Limb (tissue), 2 donors: ENCODE results near the gene CEP44.

Experiments used
- DNase-seq, 2 donors: peaks; one replicate each; pipeline ENCODE4 v3.0.0-alpha.2; 2016; ENCODE audit errors: extremely low spot score in 2 of 2

CEP44 gene

DNA sequence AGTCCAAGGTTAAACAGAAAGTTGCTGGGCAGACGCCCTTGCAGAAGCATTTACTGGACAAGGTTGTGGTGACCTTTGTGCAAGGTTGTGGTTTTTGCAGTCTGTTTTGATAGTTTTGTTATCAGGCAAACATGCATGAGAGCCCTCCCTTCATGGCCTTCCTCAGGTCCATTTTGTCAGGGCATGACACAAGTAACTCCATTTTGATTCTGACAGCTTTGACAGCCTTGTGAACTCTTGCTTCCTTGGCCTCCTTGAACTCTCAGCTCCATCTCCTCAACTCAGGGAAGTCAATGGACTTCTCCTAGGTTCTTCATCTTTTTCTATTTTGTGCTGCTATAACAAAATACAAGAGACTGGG is 97.7 kb downstream of the CEP44 start:
- no peak for DNase-seq
